GM19239 (cell line): ENCODE measurements around the gene PLEKHA6.

Experiments
- DNase-seq: peaks from one replicate; pipeline ENCODE4 v3.0.0; 2011; ENCODE audit warnings: low spot score; ENCODE audit not compliant: insufficient read length
- FAIRE-seq: peaks from 2 replicates; lab custom pipeline; 2011; peaks lifted over from hg19 to GRCh38; lab: Jason Lieb, UNC

The PLEKHA6 gene

GRCh38 chr1:204292740-204293139 is 67.0 kb downstream of the PLEKHA6 start:
- DNase-seq (no peak), FAIRE-seq (no peak)

- DNase-seq, result no peak
- no peak for FAIRE-seq
Observed at GRCh38 chr1:204289280-204289679, 70.4 kb downstream of the PLEKHA6 start.

DNA sequence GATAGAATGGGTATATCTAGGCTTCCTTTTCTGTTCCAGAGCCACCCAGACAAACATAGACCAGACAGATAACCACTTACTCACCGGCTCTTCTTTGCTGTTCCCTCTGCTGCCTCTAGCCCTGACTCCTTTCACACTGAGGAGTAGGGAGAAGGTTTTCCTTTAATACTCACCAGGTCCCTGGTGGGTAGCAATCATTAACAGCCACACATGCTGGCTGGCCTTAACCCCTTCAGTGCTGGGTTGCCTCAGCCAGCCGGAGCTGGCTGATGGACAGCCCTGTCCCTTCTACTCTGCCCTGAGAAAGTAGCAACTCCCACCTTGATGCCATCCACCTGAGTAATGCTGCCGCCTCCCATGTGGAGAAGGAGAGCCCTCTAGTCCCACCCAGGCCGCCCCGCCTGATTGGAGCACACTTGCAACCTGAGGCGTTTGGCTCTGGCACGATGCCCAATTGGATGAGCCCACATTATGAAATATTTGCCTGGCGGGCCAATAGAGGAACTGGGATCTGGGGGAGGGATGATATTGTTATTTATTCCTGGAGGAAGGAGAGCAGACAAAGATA is 71.6 kb downstream of the PLEKHA6 start:
- FAIRE-seq (no peak), DNase-seq (no peak)

GRCh38 chr1:204287466-204287891 is 72.2 kb downstream of the PLEKHA6 start:
- FAIRE-seq (no peak), DNase-seq (no peak)

DNA sequence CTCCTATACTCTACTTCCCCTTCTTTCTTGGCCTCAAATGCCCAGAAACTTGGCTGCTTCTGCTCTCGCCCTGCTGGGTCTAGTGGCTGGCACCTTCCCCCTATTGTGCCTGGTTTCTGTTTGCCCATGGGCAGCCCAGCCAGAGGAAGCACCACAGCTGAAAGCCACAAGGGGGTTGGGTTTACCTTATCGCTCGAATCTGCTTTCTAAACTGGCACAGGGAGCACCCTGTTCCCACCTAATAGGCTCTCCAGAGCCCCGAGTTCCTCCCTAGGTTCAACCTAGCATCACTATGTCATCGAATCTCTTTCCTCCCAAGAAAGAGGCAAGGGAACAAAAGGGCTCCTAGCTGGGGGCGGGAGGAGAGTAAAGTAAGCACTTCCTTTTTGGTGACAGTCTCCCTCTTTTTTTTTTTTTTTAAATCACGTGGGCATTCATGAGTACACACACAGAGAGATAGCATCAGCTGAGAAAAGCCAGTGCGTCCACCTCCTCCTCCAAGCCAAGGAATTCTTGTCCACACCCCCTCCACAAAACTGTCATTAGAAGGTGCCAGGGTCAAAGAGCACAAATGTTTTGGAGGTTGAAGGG is 72.8 kb downstream of the PLEKHA6 start:
- DNase-seq, result no peak
- no peak for FAIRE-seq

DNA sequence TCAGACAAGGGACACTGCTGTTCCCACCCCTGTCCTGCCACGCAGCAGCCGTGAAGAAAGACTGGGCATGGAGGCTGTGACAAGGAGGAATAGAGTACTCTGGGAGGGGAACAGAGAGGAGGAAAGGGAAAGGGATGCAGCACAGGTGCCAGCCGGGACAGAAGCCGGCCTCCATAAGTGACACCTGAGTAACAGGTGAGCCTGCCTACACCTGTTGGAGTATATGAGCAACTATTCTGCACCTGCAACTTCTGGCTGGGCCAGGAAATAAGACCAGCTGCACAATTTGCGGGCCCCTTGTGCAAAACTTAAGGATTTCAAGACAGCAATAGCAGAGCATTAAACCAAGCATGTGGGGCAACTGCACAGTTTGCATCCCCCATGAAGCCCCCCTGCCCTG is 73.4 kb downstream of the PLEKHA6 start:
- DNase-seq (no peak), FAIRE-seq (no peak)

DNA sequence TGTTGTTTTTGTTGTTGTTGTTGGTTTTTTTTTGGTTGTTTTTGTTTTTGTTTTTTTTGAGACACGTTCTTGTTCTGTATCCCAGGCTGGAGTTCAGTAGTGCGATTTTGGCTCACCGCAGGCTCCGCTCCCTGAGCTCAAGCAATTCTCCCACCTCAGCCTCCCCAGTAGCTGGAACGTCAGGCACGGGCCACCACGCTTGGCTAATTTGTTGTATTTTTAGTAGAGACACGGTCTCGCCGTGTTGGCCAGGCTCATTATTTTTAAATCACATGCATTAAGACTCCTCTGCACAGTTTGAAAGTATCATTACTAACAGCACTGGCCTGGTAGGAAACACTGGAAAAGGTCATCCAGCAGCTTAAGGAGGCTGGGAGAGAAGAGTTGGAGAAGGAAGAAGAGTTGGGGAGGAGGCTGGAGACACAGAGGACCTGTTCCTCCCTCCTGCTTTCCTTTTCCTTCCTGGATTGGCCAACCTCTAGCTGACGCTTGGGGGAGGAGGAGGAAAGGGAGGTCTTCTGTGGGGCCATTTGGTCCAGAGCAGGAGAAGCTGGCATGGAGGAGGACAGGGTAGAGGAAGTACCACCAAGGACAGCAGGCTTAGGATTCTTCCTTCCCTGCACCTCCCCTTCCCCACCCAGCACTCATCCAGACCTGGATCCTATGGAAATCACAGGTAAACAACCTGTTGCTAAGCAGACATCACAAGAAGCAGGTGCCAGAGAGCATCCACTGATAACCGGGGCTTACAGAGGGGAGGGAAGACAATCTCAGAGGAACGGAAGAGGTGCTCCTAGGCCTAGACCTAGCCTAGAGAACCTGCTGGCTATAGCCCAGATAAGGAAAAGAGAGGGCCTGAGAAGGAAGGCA is 74.1 kb downstream of the PLEKHA6 start:
- FAIRE-seq, result no peak
- no peak for DNase-seq

DNA sequence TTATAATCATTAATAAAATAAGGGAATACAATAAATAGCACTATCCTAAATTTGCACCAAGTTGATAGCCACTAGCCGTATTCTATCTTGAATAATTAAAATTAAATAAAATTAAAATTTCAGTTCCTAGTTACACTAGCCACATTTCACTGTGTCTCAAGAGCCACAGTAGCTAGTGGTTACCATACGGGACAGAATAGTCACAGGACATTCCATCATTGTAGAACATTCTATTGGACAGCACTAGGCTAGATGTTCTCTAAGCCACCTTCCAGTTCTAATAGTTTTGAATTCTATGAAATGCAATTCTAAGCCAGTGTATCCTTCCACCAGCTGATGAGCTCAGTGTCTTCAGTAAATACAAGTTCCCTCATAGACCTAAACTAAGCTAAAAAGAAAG is 74.8 kb downstream of the PLEKHA6 start:
- no peak for FAIRE-seq

GRCh38 chr1:204283711-204284651 is 75.7 kb downstream of the PLEKHA6 start:
- FAIRE-seq, result no peak

More for the DNA sequence above, 74.8 kb downstream of the PLEKHA6 start:
- no peak for DNase-seq

DNA sequence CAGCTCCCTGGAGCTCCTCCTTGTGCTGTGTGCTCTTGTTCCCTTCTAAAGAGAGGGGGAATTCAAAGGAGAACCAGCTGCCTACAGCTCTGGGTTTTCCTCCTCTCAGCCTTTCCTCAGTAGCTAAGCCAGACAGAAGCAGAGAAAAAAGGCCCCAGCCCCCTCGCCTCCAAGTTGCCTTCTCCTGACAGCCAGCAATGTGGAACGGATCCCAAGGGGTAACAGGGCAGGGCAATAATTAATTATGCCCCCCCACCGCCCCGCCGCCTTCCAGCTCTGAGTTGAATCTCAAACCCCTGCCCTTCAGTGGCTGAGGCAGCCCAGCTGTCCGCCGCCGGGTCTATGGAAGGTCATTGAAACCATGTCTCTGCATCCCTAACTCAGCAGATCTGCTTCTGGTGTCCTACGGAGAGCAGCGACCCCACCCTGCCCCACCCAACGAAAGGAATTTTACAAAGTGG is 76.9 kb downstream of the PLEKHA6 start:
- FAIRE-seq (no peak), DNase-seq (no peak)

More at GRCh38 chr1:204283711-204284651, 75.7 kb downstream of the PLEKHA6 start:
- DNase-seq, result no peak

DNA sequence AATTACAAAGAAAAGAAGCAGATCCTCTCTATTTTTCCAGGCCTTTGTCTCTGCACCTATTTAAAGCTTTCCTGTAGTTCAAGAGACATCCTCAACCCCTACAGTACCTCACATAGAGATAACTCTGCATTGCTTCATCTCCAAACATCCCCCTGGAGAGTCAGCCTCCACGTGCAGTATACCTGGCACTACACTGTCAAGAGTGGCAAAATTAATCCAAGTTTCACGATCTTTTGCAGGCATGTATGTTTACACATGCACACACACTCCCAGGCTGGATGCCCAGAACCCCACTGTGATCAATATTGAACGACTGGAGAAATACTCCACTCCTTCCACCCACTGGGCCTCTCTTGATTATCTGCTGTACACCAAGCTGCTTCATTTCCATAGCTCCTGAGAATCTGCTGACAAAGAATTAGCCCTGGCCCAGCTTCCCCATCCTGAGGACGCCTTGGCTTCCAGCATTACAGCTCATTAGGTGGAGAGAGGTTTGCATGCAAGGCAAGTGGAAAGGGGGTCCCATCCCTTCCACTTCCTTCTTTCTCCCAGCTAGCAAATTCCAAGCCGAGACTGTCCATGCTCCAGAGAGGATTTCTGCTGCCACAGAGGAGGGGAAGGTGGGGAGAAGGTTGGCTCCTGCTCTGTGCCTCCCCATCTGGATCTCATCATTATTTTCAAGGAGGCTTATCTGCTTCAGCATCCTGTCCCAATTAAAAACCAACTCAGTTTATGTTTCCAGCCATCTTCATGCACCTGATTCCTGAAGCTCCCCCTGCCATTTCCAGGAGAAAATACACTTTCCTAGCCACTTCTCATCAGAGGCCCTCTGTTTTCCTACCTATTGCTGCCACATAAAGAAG is 79.4 kb downstream of the PLEKHA6 start:
- DNase-seq (no peak), FAIRE-seq (no peak)

- DNase-seq (no peak), FAIRE-seq (no peak)
Observed at GRCh38 chr1:204278958-204279357, 80.8 kb downstream of the PLEKHA6 start.

- FAIRE-seq, result no peak
Observed at GRCh38 chr1:204278251-204278650, 81.5 kb downstream of the PLEKHA6 start.

DNA sequence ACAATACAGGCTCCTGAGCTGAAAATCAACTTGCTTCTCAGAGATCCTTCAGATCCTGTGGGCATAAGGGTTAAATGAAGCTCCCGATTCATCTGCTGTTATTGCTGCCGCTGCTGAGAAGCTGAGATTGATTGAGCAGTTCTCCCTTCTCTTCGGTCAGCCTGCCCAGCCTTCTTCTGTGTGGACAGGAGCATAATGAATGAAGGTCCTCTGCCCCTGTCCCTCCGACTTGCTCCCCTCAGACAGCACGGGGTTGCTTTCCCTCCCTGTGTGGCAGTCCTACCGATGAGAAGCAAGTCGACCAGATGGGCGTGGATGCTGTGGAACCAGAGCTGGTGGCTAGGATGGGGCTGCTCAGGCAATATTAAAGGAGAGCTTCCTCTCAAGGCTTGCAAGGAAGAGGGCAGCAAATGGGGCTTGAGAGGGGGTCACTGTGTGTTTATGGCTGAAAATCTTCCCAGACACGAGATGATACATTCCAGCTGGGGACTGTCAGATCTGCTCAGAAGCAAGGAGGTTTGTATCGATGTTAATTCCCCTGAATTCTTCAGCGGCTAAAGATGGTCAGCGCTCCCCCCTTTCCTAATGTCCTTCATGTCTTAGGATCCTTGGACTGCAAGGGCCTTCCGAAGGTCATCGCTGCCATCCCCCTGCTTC is 82.0 kb downstream of the PLEKHA6 start:
- DNase-seq, result no peak
- FAIRE-seq, result no peak

More at GRCh38 chr1:204278251-204278650, 81.5 kb downstream of the PLEKHA6 start:
- DNase-seq, result no peak

GRCh38 chr1:204275695-204276370 is 83.9 kb downstream of the PLEKHA6 start:
- DNase-seq, result no peak
- no peak for FAIRE-seq

DNA sequence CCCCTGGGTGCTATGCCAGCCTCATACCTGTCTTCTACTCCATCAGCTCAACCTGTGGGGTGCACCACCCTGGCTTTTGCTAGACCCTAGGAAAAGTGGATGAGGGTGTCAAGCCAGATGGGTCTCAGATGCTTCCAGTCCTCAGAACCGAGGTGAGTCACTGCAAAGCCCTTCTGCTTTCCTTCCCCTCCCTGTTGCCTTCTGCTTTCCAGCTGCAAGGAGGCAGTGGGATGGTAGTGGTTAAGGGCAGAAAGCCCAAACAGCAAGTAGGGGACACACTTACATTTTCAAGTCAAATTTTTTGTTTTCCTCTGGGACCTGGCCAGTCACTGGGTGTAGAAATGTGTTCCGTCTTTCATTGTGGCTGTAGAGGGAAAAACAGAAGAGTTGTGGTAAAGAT is 85.3 kb downstream of the PLEKHA6 start:
- DNase-seq (no peak), FAIRE-seq (no peak)

- DNase-seq, result no peak
- no peak for FAIRE-seq
Observed at GRCh38 chr1:204272505-204272904, 87.2 kb downstream of the PLEKHA6 start.

DNA sequence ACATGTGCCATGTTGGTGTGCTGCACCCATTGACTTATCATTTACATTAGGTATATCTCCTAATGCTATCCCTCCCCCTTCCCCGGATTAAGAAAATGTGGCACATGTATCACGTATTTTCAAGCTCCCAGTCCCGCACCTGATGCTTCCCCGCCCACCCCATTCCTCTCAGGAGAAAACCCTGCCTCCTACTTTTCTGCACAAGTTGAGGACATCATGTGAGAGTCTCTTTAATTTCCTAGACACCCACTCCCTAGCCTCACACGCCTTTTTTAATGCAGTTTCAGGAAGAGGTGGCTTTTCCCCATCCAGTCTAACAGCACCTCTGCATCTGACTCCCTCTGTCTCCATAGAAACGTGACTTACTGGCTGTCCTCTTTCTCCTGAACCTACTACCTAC is 87.8 kb downstream of the PLEKHA6 start:
- DNase-seq, result no peak
- FAIRE-seq, result no peak
